HEK293 (cell line): Measurements from ENCODE around the gene PDZD4.

Source experiments
- CTCF ChIP-seq: fragments of 450-650 bp; formaldehyde crosslinking; IDR thresholded peaks from 2 replicates; pipeline ENCODE4 v1.5.1; 2016; ENCODE audit warnings: missing biosample characterization, missing genetic modification characterization
- GFI1B ChIP-seq: fragments of 450-650 bp; formaldehyde crosslinking; IDR thresholded peaks from 2 replicates; pipeline ENCODE4 v1.5.1; 2016; ENCODE audit warnings: missing biosample characterization, missing genetic modification characterization
- GLI4 ChIP-seq: fragments of 450-650 bp; formaldehyde crosslinking; IDR thresholded peaks from 2 replicates; pipeline ENCODE4 v1.5.1; 2016; ENCODE audit warnings: missing biosample characterization, missing genetic modification characterization
- GLIS1 ChIP-seq: fragments of 450-650 bp; formaldehyde crosslinking; IDR thresholded peaks from 2 replicates; pipeline ENCODE4 v1.5.1; 2016; ENCODE audit warnings: missing biosample characterization, missing genetic modification characterization
- KLF17 ChIP-seq: fragments of 450-650 bp; formaldehyde crosslinking; IDR thresholded peaks from 2 replicates; pipeline ENCODE4 v1.5.1; 2016; ENCODE audit warnings: missing biosample characterization, missing genetic modification characterization
- KLF8 ChIP-seq: fragments of 450-650 bp; formaldehyde crosslinking; IDR thresholded peaks from 2 replicates; pipeline ENCODE4 v1.5.1; 2016; ENCODE audit warnings: missing biosample characterization, missing genetic modification characterization
- MEIS1 ChIP-seq: sonication (generic); formaldehyde crosslinking; IDR thresholded peaks from 2 replicates; pipeline ENCODE4 v1.8.1; 2022; ENCODE audit warnings: missing genetic modification reagents, mild to moderate bottlenecking, borderline replicate concordance
- PATZ1 ChIP-seq: fragments of 450-650 bp; formaldehyde crosslinking; IDR thresholded peaks from 2 replicates; pipeline ENCODE4 v1.5.1; 2016; ENCODE audit warnings: missing biosample characterization, missing genetic modification characterization
- PRDM1 ChIP-seq: fragments of 450-650 bp; formaldehyde crosslinking; IDR thresholded peaks from 2 replicates; pipeline ENCODE4; 2016; ENCODE audit warnings: missing biosample characterization, missing genetic modification characterization
- PRDM10 ChIP-seq: fragments of 450-650 bp; formaldehyde crosslinking; IDR thresholded peaks from 2 replicates; pipeline ENCODE4 v1.5.1; 2016; ENCODE audit warnings: missing biosample characterization, missing genetic modification characterization
- SP3 ChIP-seq: fragments of 450-650 bp; formaldehyde crosslinking; IDR thresholded peaks from 2 replicates; pipeline ENCODE4 v1.5.1; 2016; ENCODE audit warnings: missing biosample characterization, missing genetic modification characterization
- SP7 ChIP-seq: fragments of 450-650 bp; formaldehyde crosslinking; IDR thresholded peaks from 2 replicates; pipeline ENCODE4 v1.5.1; 2016; ENCODE audit warnings: missing biosample characterization, missing genetic modification characterization
- TRIM28 ChIP-seq: IDR thresholded peaks from 2 replicates; pipeline ENCODE4 v1.6.1; 2011; ENCODE audit warnings: low read length, control low read depth, borderline replicate concordance
- WT1 ChIP-seq: fragments of 450-650 bp; formaldehyde crosslinking; IDR thresholded peaks from 2 replicates; pipeline ENCODE4 v1.5.1; 2016; ENCODE audit warnings: missing biosample characterization, missing genetic modification characterization
- YY1 ChIP-seq: fragments of 450-650 bp; formaldehyde crosslinking; IDR thresholded peaks from 2 replicates; pipeline ENCODE4 v1.5.1; 2018; ENCODE audit warnings: missing biosample characterization, missing genetic modification characterization
- ZBTB17 ChIP-seq: fragments of 450-650 bp; formaldehyde crosslinking; IDR thresholded peaks from 2 replicates; pipeline ENCODE4 v1.5.1; 2016; ENCODE audit warnings: missing biosample characterization, missing genetic modification characterization
- ZBTB44 ChIP-seq: fragments of 450-650 bp; IDR thresholded peaks from 2 replicates; pipeline ENCODE4 v1.5.1; 2018; ENCODE audit warnings: missing biosample characterization, mild to moderate bottlenecking, missing genetic modification characterization
- ZFP37 ChIP-seq: fragments of 450-650 bp; formaldehyde crosslinking; IDR thresholded peaks from 2 replicates; pipeline ENCODE4 v1.5.1; 2016; ENCODE audit warnings: missing biosample characterization, missing genetic modification characterization
- ZFP69B ChIP-seq: fragments of 450-650 bp; formaldehyde crosslinking; IDR thresholded peaks from 2 replicates; pipeline ENCODE4 v1.5.1; 2016; ENCODE audit warnings: missing biosample characterization, missing genetic modification characterization
- ZNF175 ChIP-seq: fragments of 450-650 bp; formaldehyde crosslinking; IDR thresholded peaks from 2 replicates; pipeline ENCODE4 v1.5.1; 2016; ENCODE audit warnings: missing biosample characterization, missing genetic modification characterization
- ZNF23 ChIP-seq: fragments of 450-650 bp; formaldehyde crosslinking; IDR thresholded peaks from 2 replicates; pipeline ENCODE4 v1.5.1; 2016; ENCODE audit warnings: missing biosample characterization, missing genetic modification characterization, borderline replicate concordance
- ZNF335 ChIP-seq: fragments of 450-650 bp; formaldehyde crosslinking; conservative IDR thresholded peaks from 2 replicates; pipeline ENCODE4 v1.5.1; 2016; ENCODE audit warnings: missing biosample characterization, missing genetic modification characterization
- ZNF366 ChIP-seq: fragments of 450-650 bp; formaldehyde crosslinking; conservative IDR thresholded peaks from 2 replicates; pipeline ENCODE4 v1.5.1; 2016; ENCODE audit warnings: missing biosample characterization, missing genetic modification characterization
- ZNF394 ChIP-seq: fragments of 450-650 bp; formaldehyde crosslinking; IDR thresholded peaks from 2 replicates; pipeline ENCODE4 v1.5.1; 2016; ENCODE audit warnings: missing biosample characterization, missing genetic modification characterization, mild to moderate bottlenecking, moderate library complexity, borderline replicate concordance
- ZNF501 ChIP-seq: fragments of 450-650 bp; formaldehyde crosslinking; IDR thresholded peaks from 2 replicates; pipeline ENCODE4 v1.5.1; 2016; ENCODE audit warnings: missing biosample characterization, missing genetic modification characterization
- ZNF580 ChIP-seq: fragments of 450-650 bp; formaldehyde crosslinking; IDR thresholded peaks from 2 replicates; pipeline ENCODE4 v1.5.1; 2016; ENCODE audit warnings: missing biosample characterization, missing genetic modification characterization
- ZNF692 ChIP-seq: fragments of 450-650 bp; formaldehyde crosslinking; IDR thresholded peaks from 2 replicates; pipeline ENCODE4 v1.5.1; 2016; ENCODE audit warnings: missing biosample characterization, missing genetic modification characterization

Gene PDZD4

GRCh38 chrX:153794018-153794896 is 36.1 kb downstream of the PDZD4 start, which contains the start of the genes IDH3G and SSR4 (continued):
- peak; percentile 87 for TF ChIP-seq ZNF692 (tag by site-specific recombination)
- peak; percentile 91 for TF ChIP-seq CTCF (tag by site-specific recombination)
- no peak for TF ChIP-seq GFI1B (tag by site-specific recombination)
- peak; percentile 85; the same call in 1 of the 2 replicates for TF ChIP-seq ZFP69B
- peak; percentile 44; the same call in 1 of the 2 replicates for TF ChIP-seq KLF17 (tag by site-specific recombination)
- TF ChIP-seq YY1 = peak; percentile 91
- peak; percentile 30; the same call in 1 of the 2 replicates for TF ChIP-seq TRIM28
- TF ChIP-seq ZNF23 (tag by site-specific recombination) = no peak
- peak; percentile 73; the same call in 1 of the 2 replicates for TF ChIP-seq KLF8 (tag by site-specific recombination)
- TF ChIP-seq ZNF394 (tag by site-specific recombination) = peak; percentile 25; the same call in 1 of the 2 replicates
- no peak for TF ChIP-seq GLI4 (tag by site-specific recombination)
- TF ChIP-seq SP3 (tag by site-specific recombination) = peak; percentile 77
- TF ChIP-seq ZNF366 (tag by site-specific recombination) = peak; percentile 64; the same call in 1 of the 2 replicates
- no peak for TF ChIP-seq ZBTB44 (tag by site-specific recombination)
- TF ChIP-seq ZNF580 (tag by site-specific recombination) = no peak; the same call in 1 of the 2 replicates
- TF ChIP-seq WT1 (tag by site-specific recombination) = no peak
- peak; percentile 73 for TF ChIP-seq ZNF501 (tag by site-specific recombination)
- TF ChIP-seq GLIS1 (tag by site-specific recombination) = peak; percentile 92
- peak; percentile 95 for TF ChIP-seq ZNF335
- TF ChIP-seq PRDM1 (tag by site-specific recombination) = 0 out of 2 replicates have a peak, but pooled peaks have one; percentile 28
- TF ChIP-seq ZNF175 (tag by site-specific recombination) = no peak
- 0 out of 2 replicates have a peak, but pooled peaks have one; percentile 36 for TF ChIP-seq ZFP37 (tag by site-specific recombination)
- no peak for TF ChIP-seq MEIS1 (CRISPR knock-in tag)
- TF ChIP-seq PATZ1 (tag by site-specific recombination) = peak; percentile 99
- peak; percentile 32; the same call in 1 of the 2 replicates for TF ChIP-seq SP7 (tag by site-specific recombination)
- peak; percentile 48; the same call in 1 of the 2 replicates for TF ChIP-seq PRDM10
- TF ChIP-seq ZBTB17 (tag by site-specific recombination) = peak; percentile 86
